SK-N-SH (cell line): ENCODE data around the gene IFNA5. TPM values are rescaled to one million over a fixed set of nuclear protein-coding genes. Genes with fewer than 3 reads are reported as not detected.

ENCODE experiments used
- CTCF ChIA-PET: fragments of 300-600, 350-600 bp; formaldehyde crosslinking; extraction: SDS; loops from one replicate; lab custom pipeline; 2021; lab: Yijun Ruan, JAX
- POLR2A ChIA-PET: fragments of 350-600 bp; sonication (Branson Sonifier 250); formaldehyde crosslinking; extraction: SDS; loops from one replicate; lab custom pipeline; 2020; ENCODE audit warnings: antibody characterized with exemption, inconsistent platforms; lab: Yijun Ruan, JAX
- DNase-seq: peaks from one replicate; pipeline ENCODE4 v3.0.0; 2012
- H2AFZ ChIP-seq: fragments of 200-600 bp; sonication (generic); 2 replicates; pipeline ENCODE4 v1.8.1; 2016; ENCODE audit warnings: antibody characterized with exemption, mild to moderate bottlenecking, low read depth
- H3F3A ChIP-seq: fragments of 200-600 bp; sonication (generic); replicated peaks from 2 replicates; pipeline ENCODE3; 2016; ENCODE audit warnings: antibody characterized with exemption, mild to moderate bottlenecking; ENCODE audit not compliant: insufficient read depth
- H3K27ac ChIP-seq, 2 experiments: fragments of 200-500 bp in 1 of 2; fragments of 200-600 bp in 1 of 2; sonication (Bioruptor generic) in 1 of 2; sonication (generic), shearing (Covaris generic) in 1 of 2; 2 replicates each; pipeline versions ENCODE4 v1.5.1 to v1.6.1; 2014 to 2016; ENCODE audit warnings: low read depth in 2 of 2, inconsistent platforms in 1 of 2, low read length in 1 of 2, mild to moderate bottlenecking in 1 of 2, mixed read lengths in 1 of 2
- H3K27me3 ChIP-seq: fragments of 200-600 bp; sonication (generic), shearing (Covaris generic); 2 replicates; pipeline ENCODE4 v1.6.1; 2016; ENCODE audit warnings: mixed run types; ENCODE audit not compliant: insufficient read depth
- H3K36me3 ChIP-seq, 2 experiments: fragments of 200-500 bp in 1 of 2; fragments of 200-600 bp in 1 of 2; sonication (Bioruptor generic) in 1 of 2; sonication (generic) in 1 of 2; replicated peaks in 1 of 2; 2 replicates each; pipeline versions ENCODE3 to v1.5.1; 2014 to 2016; ENCODE audit warnings: low read length in 1 of 2, mild to moderate bottlenecking in 1 of 2; ENCODE audit not compliant: insufficient read depth in 2 of 2, control insufficient read depth in 1 of 2
- H3K4me1 ChIP-seq, 2 experiments: fragments of 200-500 bp in 1 of 2; fragments of 200-600 bp in 1 of 2; sonication (Bioruptor generic) in 1 of 2; sonication (generic), shearing (Covaris generic) in 1 of 2; 2 replicates each; pipeline versions ENCODE4 v1.5.1 to v1.6.1; 2014 to 2016; ENCODE audit warnings: low read depth in 1 of 2, low read length in 1 of 2, mixed run types in 1 of 2; ENCODE audit not compliant: insufficient read depth in 2 of 2, control insufficient read depth in 1 of 2
- H3K4me2 ChIP-seq: fragments of 200-600 bp; sonication (generic), shearing (Covaris generic); 2 replicates; pipeline ENCODE4 v1.6.1; 2017; ENCODE audit warnings: mixed run types
- H3K4me3 ChIP-seq, 2 experiments: fragments of 200-500 bp in 1 of 2; fragments of 200-600 bp in 1 of 2; sonication (Bioruptor generic) in 1 of 2; sonication (generic), shearing (Covaris generic) in 1 of 2; 2 replicates each; pipeline versions ENCODE4 v1.5.1 to v1.8.1; 2014 to 2016; ENCODE audit warnings: low read depth in 2 of 2, inconsistent platforms in 1 of 2, low read length in 1 of 2, mild to moderate bottlenecking in 1 of 2, mixed read lengths in 1 of 2, moderate library complexity in 1 of 2
- H3K79me2 ChIP-seq: fragments of 200-600 bp; sonication (generic); 2 replicates; pipeline ENCODE4 v1.8.1; 2017; ENCODE audit warnings: mild to moderate bottlenecking; ENCODE audit not compliant: insufficient read depth
- H3K9ac ChIP-seq: fragments of 200-600 bp; sonication (generic); 2 replicates; pipeline ENCODE4 v1.6.1; 2017; ENCODE audit warnings: mixed run types
- H3K9me2 ChIP-seq: fragments of 200-600 bp; sonication (generic); 2 replicates; pipeline ENCODE4 v1.6.1; 2017; ENCODE audit warnings: mixed run types
- H3K9me3 ChIP-seq: fragments of 200-600 bp; sonication (generic); 2 replicates; pipeline ENCODE4 v1.6.1; 2017; ENCODE audit warnings: mixed run types, mild to moderate bottlenecking, moderate library complexity
- H4K20me1 ChIP-seq: fragments of 200-600 bp; sonication (generic); 2 replicates; pipeline ENCODE4 v1.6.1; 2017; ENCODE audit warnings: mild to moderate bottlenecking, mixed run types; ENCODE audit not compliant: insufficient read depth
- ELF1 ChIP-seq: IDR thresholded peaks from 2 replicates; pipeline ENCODE4 v1.4.0; 2012
- FOXM1 ChIP-seq: IDR thresholded peaks from 2 replicates; pipeline ENCODE4 v1.4.0; 2012; ENCODE audit warnings: low read depth, mild to moderate bottlenecking
- GABPA ChIP-seq: IDR thresholded peaks from 2 replicates; pipeline ENCODE4 v1.4.0; 2012; ENCODE audit warnings: low read depth, mild to moderate bottlenecking
- MEF2A ChIP-seq: IDR thresholded peaks from 2 replicates; pipeline ENCODE4 v1.4.0; 2012; ENCODE audit warnings: low read depth, borderline replicate concordance
- MXI1 ChIP-seq: IDR thresholded peaks from 2 replicates; pipeline ENCODE4 v1.6.1; 2012; ENCODE audit warnings: mild to moderate bottlenecking, low read depth, low read length, improper control_type of control experiment
- NFIC ChIP-seq: IDR thresholded peaks from 2 replicates; pipeline ENCODE4 v1.4.0; 2012; ENCODE audit warnings: borderline replicate concordance
- NRF1 ChIP-seq: IDR thresholded peaks from 2 replicates; pipeline ENCODE4 v1.6.1; 2012; ENCODE audit warnings: low read depth, mild to moderate bottlenecking, low read length
- POLR2AphosphoS5 ChIP-seq: IDR thresholded peaks from 2 replicates; pipeline ENCODE4 v1.6.1; 2012; ENCODE audit warnings: low read depth, low read length
- RXRA ChIP-seq: IDR thresholded peaks from 2 replicates; pipeline ENCODE4 v1.4.0; 2012; ENCODE audit warnings: low read depth, mild to moderate bottlenecking, borderline replicate concordance
- SIN3A ChIP-seq: IDR thresholded peaks from 2 replicates; pipeline ENCODE4 v1.6.1; 2012; ENCODE audit warnings: low read depth, mild to moderate bottlenecking, low read length, moderate library complexity, borderline replicate concordance
- YY1 ChIP-seq: IDR thresholded peaks from 2 replicates; pipeline ENCODE4 v1.4.0; 2012; ENCODE audit warnings: low read depth, mild to moderate bottlenecking
- WGBS: methylation state at CpG from one replicate; pipeline ENCODE4 v1.1.6; 2017; ENCODE audit warnings: low lambda C conversion rate; 5-methylcytosine and 5-hydroxymethylcytosine counted together
- polyA plus RNA-seq, 3 experiments: library from polyadenylated mRNA; depleted of rRNA; stranded (reverse); fragments of >200 nt; gene quantifications; 2 replicates each; pipeline ENCODE4 v1.2.3, GENCODE V29; 2012
- TF ChIP-seq, protein P1 (sequence below): IDR thresholded peaks from 2 replicates; pipeline ENCODE4 v1.4.0; 2012; ENCODE audit warnings: low read depth, borderline replicate concordance
- TF ChIP-seq, protein P2 (sequence below): fragments of 150-350 bp; IDR thresholded peaks from 2 replicates; pipeline ENCODE4 v1.6.1; 2017; ENCODE audit warnings: antibody characterized with exemption, low read length, low read depth, borderline replicate concordance
- TF ChIP-seq, protein P3 (sequence below): IDR thresholded peaks from 2 replicates; pipeline ENCODE4 v1.4.0; 2012; ENCODE audit warnings: low read depth, borderline replicate concordance

IFNA5 gene
- polyA plus RNA-seq, 1 of the 3 experiments (the other 2 are of a cell fraction), result not detected

DNA sequence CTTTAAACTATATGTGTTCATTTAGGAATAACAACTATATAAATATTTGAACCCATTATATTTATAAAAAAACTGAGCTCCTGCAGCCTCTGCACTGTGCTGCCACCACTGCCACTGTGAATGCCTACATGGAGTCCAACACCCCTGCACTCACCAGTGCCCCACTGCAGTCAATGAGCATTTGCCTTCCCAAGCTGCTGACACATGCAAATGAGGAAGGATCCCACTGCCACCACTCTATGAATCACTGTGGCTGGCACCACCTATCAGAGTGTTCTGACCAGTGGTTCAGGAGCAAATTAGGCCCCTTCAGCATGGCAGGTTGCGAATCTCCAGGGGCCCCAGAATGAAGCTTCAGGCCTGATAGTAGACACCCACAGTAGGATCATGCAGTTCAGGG is 9.1 kb downstream of the IFNA5 start:
- H3K36me3 ChIP-seq, result no peaks in the 10 kb centered on the region
- TF ChIP-seq, protein P1, sequence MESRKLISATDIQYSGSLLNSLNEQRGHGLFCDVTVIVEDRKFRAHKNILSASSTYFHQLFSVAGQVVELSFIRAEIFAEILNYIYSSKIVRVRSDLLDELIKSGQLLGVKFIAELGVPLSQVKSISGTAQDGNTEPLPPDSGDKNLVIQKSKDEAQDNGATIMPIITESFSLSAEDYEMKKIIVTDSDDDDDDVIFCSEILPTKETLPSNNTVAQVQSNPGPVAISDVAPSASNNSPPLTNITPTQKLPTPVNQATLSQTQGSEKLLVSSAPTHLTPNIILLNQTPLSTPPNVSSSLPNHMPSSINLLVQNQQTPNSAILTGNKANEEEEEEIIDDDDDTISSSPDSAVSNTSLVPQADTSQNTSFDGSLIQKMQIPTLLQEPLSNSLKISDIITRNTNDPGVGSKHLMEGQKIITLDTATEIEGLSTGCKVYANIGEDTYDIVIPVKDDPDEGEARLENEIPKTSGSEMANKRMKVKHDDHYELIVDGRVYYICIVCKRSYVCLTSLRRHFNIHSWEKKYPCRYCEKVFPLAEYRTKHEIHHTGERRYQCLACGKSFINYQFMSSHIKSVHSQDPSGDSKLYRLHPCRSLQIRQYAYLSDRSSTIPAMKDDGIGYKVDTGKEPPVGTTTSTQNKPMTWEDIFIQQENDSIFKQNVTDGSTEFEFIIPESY, result no peak
- TF ChIP-seq GABPA, result no peak
- ChIA-PET CTCF (interaction anchor here (1.0 kb wide), 2 partner anchors 23 to 100 kb away, joined by 3 to 5 read pairs; no protein-coding TSS in a partner anchor), POLR2A (no interaction called here)
- no peaks in the 10 kb centered on the region for H3K79me2 ChIP-seq
- no peaks in the 10 kb centered on the region for H3K9me2 ChIP-seq
- H3K9me3 ChIP-seq, result no peaks in the 10 kb centered on the region
- no peaks in the 10 kb centered on the region for H3F3A ChIP-seq
- no peaks in the 10 kb centered on the region for H3K4me1 ChIP-seq
- DNase-seq, result no peak
- H3K27me3 ChIP-seq, result no peaks in the 10 kb centered on the region; the same call in 1 of the 2 replicates
- H3K9ac ChIP-seq, result no peak overlapping the region
- H2AFZ ChIP-seq, result no peak overlapping the region
- no peak overlapping the region for H3K4me2 ChIP-seq
- 11% methylated on average over 1 of the region's 1 CpG for WGBS
- no peak overlapping the region for H3K4me3 ChIP-seq
- no peak overlapping the region for H3K27ac ChIP-seq
- no peaks in the 10 kb centered on the region for H4K20me1 ChIP-seq

DNA sequence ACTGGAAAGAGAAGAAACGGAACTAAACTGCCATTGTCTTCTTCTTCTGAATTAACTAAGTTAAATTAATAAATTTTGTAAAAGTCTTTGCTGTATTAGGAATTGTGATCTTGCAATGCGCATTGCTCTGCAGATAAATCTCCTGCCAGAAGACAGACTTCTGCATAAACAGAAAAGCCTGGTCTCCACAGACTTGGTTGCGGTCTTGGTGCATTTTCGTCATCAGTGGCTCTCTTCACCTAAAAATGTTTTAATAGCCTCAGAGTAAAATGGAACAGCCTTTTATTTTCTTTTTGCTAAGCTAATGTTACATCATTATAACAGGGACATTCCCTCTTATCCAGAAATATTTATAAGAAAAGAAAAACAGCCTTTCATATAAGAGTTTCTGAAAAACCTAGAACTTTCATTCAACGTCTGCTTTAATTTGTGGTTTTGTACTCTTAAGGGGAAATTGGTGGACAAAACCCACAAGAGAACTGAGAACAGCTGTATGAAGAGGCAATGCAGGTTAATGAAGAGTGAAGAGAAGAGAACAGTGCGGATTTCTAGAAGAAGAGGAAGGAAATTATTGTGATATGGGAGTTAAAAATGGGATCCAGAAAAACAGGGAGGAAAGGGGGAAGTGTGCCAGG is 10.1 kb downstream of the IFNA5 start:
- no peaks in the 10 kb centered on the region for H3F3A ChIP-seq
- no peaks in the 10 kb centered on the region; the same call in 1 of the 2 replicates for H3K27me3 ChIP-seq
- H3K9me2 ChIP-seq, result no peaks in the 10 kb centered on the region
- ChIA-PET POLR2A (no interaction called here), CTCF (interaction anchor here (0.6 kb wide), 1 partner anchor 414 kb away, joined by 3 read pairs; no protein-coding TSS in a partner anchor)
- H3K36me3 ChIP-seq, result no peaks in the 10 kb centered on the region
- H3K4me2 ChIP-seq, result no peak overlapping the region
- H3K9me3 ChIP-seq, result no peaks in the 10 kb centered on the region
- H3K79me2 ChIP-seq, result no peaks in the 10 kb centered on the region
- H3K9ac ChIP-seq, result no peak overlapping the region
- DNase-seq, result no peak
- no peak overlapping the region for H2AFZ ChIP-seq
- no peak overlapping the region for H3K4me3 ChIP-seq
- no peak for TF ChIP-seq ELF1
- TF ChIP-seq NFIC, result no peak
- TF ChIP-seq, protein P2, sequence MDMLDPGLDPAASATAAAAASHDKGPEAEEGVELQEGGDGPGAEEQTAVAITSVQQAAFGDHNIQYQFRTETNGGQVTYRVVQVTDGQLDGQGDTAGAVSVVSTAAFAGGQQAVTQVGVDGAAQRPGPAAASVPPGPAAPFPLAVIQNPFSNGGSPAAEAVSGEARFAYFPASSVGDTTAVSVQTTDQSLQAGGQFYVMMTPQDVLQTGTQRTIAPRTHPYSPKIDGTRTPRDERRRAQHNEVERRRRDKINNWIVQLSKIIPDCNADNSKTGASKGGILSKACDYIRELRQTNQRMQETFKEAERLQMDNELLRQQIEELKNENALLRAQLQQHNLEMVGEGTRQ, result no peak
- no peak for TF ChIP-seq MEF2A
- no peak for TF ChIP-seq SIN3A
- TF ChIP-seq RXRA, result no peak
- TF ChIP-seq, protein P3, sequence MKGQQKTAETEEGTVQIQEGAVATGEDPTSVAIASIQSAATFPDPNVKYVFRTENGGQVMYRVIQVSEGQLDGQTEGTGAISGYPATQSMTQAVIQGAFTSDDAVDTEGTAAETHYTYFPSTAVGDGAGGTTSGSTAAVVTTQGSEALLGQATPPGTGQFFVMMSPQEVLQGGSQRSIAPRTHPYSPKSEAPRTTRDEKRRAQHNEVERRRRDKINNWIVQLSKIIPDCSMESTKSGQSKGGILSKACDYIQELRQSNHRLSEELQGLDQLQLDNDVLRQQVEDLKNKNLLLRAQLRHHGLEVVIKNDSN, result no peak
- TF ChIP-seq MXI1, result no peak
- TF ChIP-seq POLR2AphosphoS5, result no peak
- no peak for TF ChIP-seq NRF1
- TF ChIP-seq, protein P1, result no peak
- no peak for TF ChIP-seq YY1
- TF ChIP-seq FOXM1, result no peak
- TF ChIP-seq, all 33 proteins: peak for 0
- 12% methylated on average over 6 of the region's 6 CpGs for WGBS
- Histone ChIP-seq H3K27ac (no peak overlapping the region), H3K4me1 (no peaks in the 10 kb centered on the region), H4K20me1 (no peaks in the 10 kb centered on the region)
